Putamen (tissue), 1 donor: ENCODE measurements around the gene KIF16B.
A peak's percentile ranks its signal among the peaks of the same experiment; 100 is the strongest.
"Not testable (repeated sequence)": the region's sequence is repeated elsewhere in the genome, so short reads cannot be mapped to it uniquely, and the experiment has no call there.

ENCODE experiments used
- DNase-seq: peaks from one replicate; pipeline ENCODE4 v3.0.0-alpha.2; 2016; ENCODE audit warnings: low spot score

Gene KIF16B

GRCh38 chr20:16573001-16573965 lies at the start of gene KIF16B:
Gene KIF16B, minus strand, starts transcription at chr20:16573448. Its CDS starts 173 bp downstream, at chr20:16573275.
- peak; percentile 87 for DNase-seq

GRCh38 chr20:16622501-16622900 lies 49.3 kb upstream of the KIF16B start:
- no peak for DNase-seq

- DNase-seq = no peak
These were observed 48.3 kb upstream of the KIF16B start for GRCh38 chr20:16621435-16622141.

GRCh38 chr20:16620961-16621360 lies 47.7 kb upstream of the KIF16B start:
- DNase-seq = no peak

- DNase-seq = no peak
These were observed 46.7 kb upstream of the KIF16B start for GRCh38 chr20:16619953-16620352.

- no peak for DNase-seq
These were observed 43.8 kb upstream of the KIF16B start for GRCh38 chr20:16617056-16617455.

- DNase-seq = no peak
These were observed 43.1 kb upstream of the KIF16B start for GRCh38 chr20:16616317-16616716.

GRCh38 chr20:16615199-16615598 lies 42.0 kb upstream of the KIF16B start:
- DNase-seq = no peak

GRCh38 chr20:16613954-16614353 lies 40.7 kb upstream of the KIF16B start:
- DNase-seq = no peak

GRCh38 chr20:16612706-16613105 lies 39.5 kb upstream of the KIF16B start:
- no peak for DNase-seq

GRCh38 chr20:16611817-16612216 lies 38.6 kb upstream of the KIF16B start:
- no peak for DNase-seq

GRCh38 chr20:16609066-16609465 lies 35.8 kb upstream of the KIF16B start:
- no peak for DNase-seq

GRCh38 chr20:16608277-16608650 lies 35.0 kb upstream of the KIF16B start:
- no peak for DNase-seq

GRCh38 chr20:16607364-16608276 lies 34.4 kb upstream of the KIF16B start:
- no peak for DNase-seq

- DNase-seq = no peak
These were observed 33.3 kb upstream of the KIF16B start for GRCh38 chr20:16606468-16607070.

GRCh38 chr20:16601047-16601446 lies 27.8 kb upstream of the KIF16B start:
- no peak for DNase-seq

- DNase-seq = no peak
These were observed 26.0 kb upstream of the KIF16B start for GRCh38 chr20:16599257-16599656.

GRCh38 chr20:16596991-16597390 lies 23.7 kb upstream of the KIF16B start:
- DNase-seq = no peak

GRCh38 chr20:16596404-16596803 lies 23.2 kb upstream of the KIF16B start:
- DNase-seq = not testable (repeated sequence)

- no peak for DNase-seq
These were observed 22.1 kb upstream of the KIF16B start for GRCh38 chr20:16595376-16595775.

GRCh38 chr20:16590041-16590633 lies 16.9 kb upstream of the KIF16B start:
- no peak for DNase-seq
